GM23338 (cell line): ENCODE measurements around the gene TSPAN5. TPM values are rescaled to one million over a fixed set of nuclear protein-coding genes. Genes with fewer than 3 reads are reported as not detected.

Source experiments
- ATAC-seq: fragments of 200-7000 bp; cut with Tn5 transposase; 3 replicates; pipeline ENCODE4 v1.9.1; 2020
- DNase-seq: peaks from one replicate; pipeline ENCODE4 v3.0.0-alpha.2; 2015; ENCODE audit warnings: low spot score
- H2AFZ ChIP-seq: fragments of 200-600 bp; sonication (generic); 2 replicates; pipeline ENCODE4 v1.8.0; 2016; ENCODE audit warnings: antibody characterized with exemption, mild to moderate bottlenecking, moderate library complexity
- H3F3A ChIP-seq: fragments of 200-600 bp; sonication (generic); replicated peaks from 2 replicates; pipeline ENCODE4 v1.8.0; 2017; ENCODE audit warnings: antibody characterized with exemption, mixed run types, low read depth
- H3K27ac ChIP-seq: fragments of 200-600 bp; sonication (generic); 2 replicates; pipeline ENCODE4 v1.6.1; 2016; ENCODE audit warnings: low read depth
- H3K27me3 ChIP-seq: fragments of 200-600 bp; sonication (generic); 2 replicates; pipeline ENCODE4 v1.8.0; 2016; ENCODE audit warnings: mild to moderate bottlenecking, mixed run types, moderate library complexity; ENCODE audit not compliant: insufficient read depth
- H3K36me3 ChIP-seq: fragments of 200-600 bp; sonication (generic); 2 replicates; pipeline ENCODE4 v1.8.0; 2016; ENCODE audit warnings: mild to moderate bottlenecking; ENCODE audit not compliant: insufficient read depth
- H3K4me1 ChIP-seq: fragments of 200-600 bp; sonication (generic); 2 replicates; pipeline ENCODE4 v1.8.0; 2016; ENCODE audit warnings: mild to moderate bottlenecking, moderate library complexity; ENCODE audit not compliant: insufficient read depth
- H3K4me2 ChIP-seq: fragments of 200-600 bp; sonication (generic); 2 replicates; pipeline ENCODE4 v1.7.1; 2017; ENCODE audit warnings: mixed run types
- H3K4me3 ChIP-seq: fragments of 200-600 bp; sonication (generic); 2 replicates; pipeline ENCODE4 v1.6.1; 2016; ENCODE audit warnings: mixed run types
- H3K79me2 ChIP-seq: fragments of 200-600 bp; sonication (generic); replicated peaks from 2 replicates; pipeline ENCODE4 v1.8.0; 2017; ENCODE audit warnings: mild to moderate bottlenecking; ENCODE audit not compliant: insufficient read depth
- H3K9me2 ChIP-seq: fragments of 200-600 bp; sonication (generic); 2 replicates; pipeline ENCODE4 v1.8.0; 2017; ENCODE audit not compliant: insufficient read depth
- H4K20me1 ChIP-seq: fragments of 200-600 bp; sonication (generic); replicated peaks from 2 replicates; pipeline ENCODE4 v1.8.0; 2017; ENCODE audit warnings: mild to moderate bottlenecking; ENCODE audit not compliant: insufficient read depth
- H3K27ac Mint-ChIP-seq: 2 replicates; pipeline ENCODE4 v1.8.0; 2020; ENCODE audit warnings: inconsistent platforms, mild to moderate bottlenecking, moderate library complexity, mixed read lengths
- H3K27me3 Mint-ChIP-seq: 3 replicates; pipeline ENCODE4 v1.8.0; 2022; ENCODE audit warnings: low read depth, mild to moderate bottlenecking, moderate library complexity, mixed read lengths, inconsistent platforms; ENCODE audit not compliant: insufficient read depth, poor library complexity
- H3K36me3 Mint-ChIP-seq: 3 replicates; pipeline ENCODE4 v1.8.0; 2021; ENCODE audit warnings: low read depth, mild to moderate bottlenecking, inconsistent platforms, moderate library complexity, mixed read lengths
- H3K4me1 Mint-ChIP-seq: 3 replicates; pipeline ENCODE4 v1.8.0; 2020; ENCODE audit warnings: mild to moderate bottlenecking, inconsistent platforms, mixed read lengths
- H3K4me3 Mint-ChIP-seq: 3 replicates; pipeline ENCODE4 v1.8.0; 2021; ENCODE audit warnings: moderate library complexity, mild to moderate bottlenecking, inconsistent platforms, mixed read lengths
- H3K9me3 Mint-ChIP-seq: 3 replicates; pipeline ENCODE4 v1.8.0; 2020; ENCODE audit warnings: moderate library complexity, mild to moderate bottlenecking, inconsistent platforms, mixed read lengths
- ETS1 ChIP-seq: IDR thresholded peaks from 2 replicates; pipeline ENCODE4 v1.6.1; 2016; ENCODE audit warnings: antibody characterized with exemption
- EZH2 ChIP-seq: fragments of 200-600 bp; sonication (generic); IDR thresholded peaks from one replicate; pipeline ENCODE4 v1.8.0; 2017; ENCODE audit warnings: antibody characterized with exemption, mild to moderate bottlenecking, low read depth; ENCODE audit not compliant: unreplicated experiment
- JUNB ChIP-seq: IDR thresholded peaks from one replicate; pipeline ENCODE4 v1.6.1; 2016; ENCODE audit warnings: antibody characterized with exemption; ENCODE audit not compliant: unreplicated experiment
- STAT1 ChIP-seq: IDR thresholded peaks from one replicate; pipeline ENCODE4 v1.6.1; 2016; ENCODE audit warnings: antibody characterized with exemption; ENCODE audit not compliant: unreplicated experiment
- ZNF114 ChIP-seq: fragments of 250-450 bp; sonication (Bioruptor Pico); IDR thresholded peaks from 2 replicates; pipeline ENCODE4 v1.5.0; 2020; ENCODE audit warnings: mild to moderate bottlenecking, moderate library complexity
- ZNF331 ChIP-seq: fragments of 250-450 bp; sonication (Bioruptor Pico); IDR thresholded peaks from 2 replicates; pipeline ENCODE4 v1.5.0; 2020; ENCODE audit warnings: low read depth, mild to moderate bottlenecking, moderate library complexity
- polyA plus RNA-seq: library from polyadenylated mRNA; unstranded; fragments of >200 nt; fragmentation: Nextera tagmentation; extraction: Ambion mirVana; gene quantifications from 2 replicates; pipeline ENCODE4 v1.2.1, GENCODE V29; 2016
- total RNA-seq: library from RNA; depleted of rRNA; stranded (reverse); fragments of >200 nt; shearing (Covaris generic); gene quantifications from 2 replicates; pipeline ENCODE4 v1.2.3, GENCODE V29; 2014
- TF ChIP-seq, protein P1 (sequence below): fragments of 250-450 bp; sonication (Bioruptor Pico); IDR thresholded peaks from 2 replicates; pipeline ENCODE4 v1.5.0; 2020; ENCODE audit warnings: mild to moderate bottlenecking, moderate library complexity

TSPAN5 gene
- total and polyA plus RNA-seq, 2 experiments from 2014 or later, result 18.6 to 21.5 TPM

GRCh38 chr4:98573791-98574190 lies 84.6 kb downstream of the TSPAN5 start (continued):
- TF ChIP-seq, protein P1, sequence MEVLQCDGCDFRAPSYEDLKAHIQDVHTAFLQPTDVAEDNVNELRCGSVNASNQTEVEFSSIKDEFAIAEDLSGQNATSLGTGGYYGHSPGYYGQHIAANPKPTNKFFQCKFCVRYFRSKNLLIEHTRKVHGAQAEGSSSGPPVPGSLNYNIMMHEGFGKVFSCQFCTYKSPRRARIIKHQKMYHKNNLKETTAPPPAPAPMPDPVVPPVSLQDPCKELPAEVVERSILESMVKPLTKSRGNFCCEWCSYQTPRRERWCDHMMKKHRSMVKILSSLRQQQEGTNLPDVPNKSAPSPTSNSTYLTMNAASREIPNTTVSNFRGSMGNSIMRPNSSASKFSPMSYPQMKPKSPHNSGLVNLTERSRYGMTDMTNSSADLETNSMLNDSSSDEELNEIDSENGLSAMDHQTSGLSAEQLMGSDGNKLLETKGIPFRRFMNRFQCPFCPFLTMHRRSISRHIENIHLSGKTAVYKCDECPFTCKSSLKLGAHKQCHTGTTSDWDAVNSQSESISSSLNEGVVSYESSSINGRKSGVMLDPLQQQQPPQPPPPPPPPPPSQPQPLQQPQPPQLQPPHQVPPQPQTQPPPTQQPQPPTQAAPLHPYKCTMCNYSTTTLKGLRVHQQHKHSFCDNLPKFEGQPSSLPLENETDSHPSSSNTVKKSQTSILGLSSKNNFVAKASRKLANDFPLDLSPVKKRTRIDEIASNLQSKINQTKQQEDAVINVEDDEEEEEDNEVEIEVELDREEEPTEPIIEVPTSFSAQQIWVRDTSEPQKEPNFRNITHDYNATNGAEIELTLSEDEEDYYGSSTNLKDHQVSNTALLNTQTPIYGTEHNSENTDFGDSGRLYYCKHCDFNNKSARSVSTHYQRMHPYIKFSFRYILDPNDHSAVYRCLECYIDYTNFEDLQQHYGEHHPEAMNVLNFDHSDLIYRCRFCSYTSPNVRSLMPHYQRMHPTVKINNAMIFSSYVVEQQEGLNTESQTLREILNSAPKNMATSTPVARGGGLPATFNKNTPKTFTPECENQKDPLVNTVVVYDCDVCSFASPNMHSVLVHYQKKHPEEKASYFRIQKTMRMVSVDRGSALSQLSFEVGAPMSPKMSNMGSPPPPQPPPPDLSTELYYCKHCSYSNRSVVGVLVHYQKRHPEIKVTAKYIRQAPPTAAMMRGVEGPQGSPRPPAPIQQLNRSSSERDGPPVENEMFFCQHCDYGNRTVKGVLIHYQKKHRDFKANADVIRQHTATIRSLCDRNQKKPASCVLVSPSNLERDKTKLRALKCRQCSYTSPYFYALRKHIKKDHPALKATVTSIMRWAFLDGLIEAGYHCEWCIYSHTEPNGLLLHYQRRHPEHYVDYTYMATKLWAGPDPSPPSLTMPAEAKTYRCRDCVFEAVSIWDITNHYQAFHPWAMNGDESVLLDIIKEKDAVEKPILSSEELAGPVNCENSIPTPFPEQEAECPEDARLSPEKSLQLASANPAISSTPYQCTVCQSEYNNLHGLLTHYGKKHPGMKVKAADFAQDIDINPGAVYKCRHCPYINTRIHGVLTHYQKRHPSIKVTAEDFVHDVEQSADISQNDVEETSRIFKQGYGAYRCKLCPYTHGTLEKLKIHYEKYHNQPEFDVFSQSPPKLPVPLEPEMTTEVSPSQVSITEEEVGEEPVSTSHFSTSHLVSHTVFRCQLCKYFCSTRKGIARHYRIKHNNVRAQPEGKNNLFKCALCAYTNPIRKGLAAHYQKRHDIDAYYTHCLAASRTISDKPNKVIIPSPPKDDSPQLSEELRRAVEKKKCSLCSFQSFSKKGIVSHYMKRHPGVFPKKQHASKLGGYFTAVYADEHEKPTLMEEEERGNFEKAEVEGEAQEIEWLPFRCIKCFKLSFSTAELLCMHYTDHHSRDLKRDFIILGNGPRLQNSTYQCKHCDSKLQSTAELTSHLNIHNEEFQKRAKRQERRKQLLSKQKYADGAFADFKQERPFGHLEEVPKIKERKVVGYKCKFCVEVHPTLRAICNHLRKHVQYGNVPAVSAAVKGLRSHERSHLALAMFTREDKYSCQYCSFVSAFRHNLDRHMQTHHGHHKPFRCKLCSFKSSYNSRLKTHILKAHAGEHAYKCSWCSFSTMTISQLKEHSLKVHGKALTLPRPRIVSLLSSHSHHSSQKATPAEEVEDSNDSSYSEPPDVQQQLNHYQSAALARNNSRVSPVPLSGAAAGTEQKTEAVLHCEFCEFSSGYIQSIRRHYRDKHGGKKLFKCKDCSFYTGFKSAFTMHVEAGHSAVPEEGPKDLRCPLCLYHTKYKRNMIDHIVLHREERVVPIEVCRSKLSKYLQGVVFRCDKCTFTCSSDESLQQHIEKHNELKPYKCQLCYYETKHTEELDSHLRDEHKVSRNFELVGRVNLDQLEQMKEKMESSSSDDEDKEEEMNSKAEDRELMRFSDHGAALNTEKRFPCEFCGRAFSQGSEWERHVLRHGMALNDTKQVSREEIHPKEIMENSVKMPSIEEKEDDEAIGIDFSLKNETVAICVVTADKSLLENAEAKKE, result no peak

GRCh38 chr4:98572697-98573096 lies 85.7 kb downstream of the TSPAN5 start:
- H3K4me3 ChIP-seq, result no peak overlapping the region
- Mint-ChIP-seq H3K4me3 (no peak overlapping the region), H3K36me3 (no peaks in the 10 kb centered on the region), H3K27me3 (peaks cover 5% of the 10 kb centered on the region), H3K4me1 (peaks cover 21% of the 10 kb centered on the region), H3K27ac (no peak overlapping the region), H3K9me3 (no peaks in the 10 kb centered on the region)
- ATAC-seq (no peak), DNase-seq (no peak)
- no peaks in the 10 kb centered on the region for H3K27me3 ChIP-seq
- H3K36me3 ChIP-seq, result no peaks in the 10 kb centered on the region
- no peak overlapping the region for H2AFZ ChIP-seq
- H3K4me2 ChIP-seq, result no peak overlapping the region
- H4K20me1 ChIP-seq, result no peaks in the 10 kb centered on the region
- H3K27ac ChIP-seq, result no peak overlapping the region
- no peaks in the 10 kb centered on the region for H3K4me1 ChIP-seq
- H3K79me2 ChIP-seq, result peaks cover 10% of the 10 kb centered on the region; the same call in 1 of the 2 replicates
- H3K9me2 ChIP-seq, result no peaks in the 10 kb centered on the region
- TF ChIP-seq ZNF331, result no peak
- TF ChIP-seq JUNB, result no peak
- no peak for TF ChIP-seq STAT1
- no peak for TF ChIP-seq ZNF114 (CRISPR knock-in tag)
- no peak for TF ChIP-seq EZH2
- TF ChIP-seq ETS1, result no peak
- no peaks in the 10 kb centered on the region for H3F3A ChIP-seq
